Type B pancreatic cell (in vitro differentiated cells): Measurements from ENCODE around the gene MIA. TPM values are rescaled to one million over a fixed set of nuclear protein-coding genes. Genes with fewer than 3 reads are reported as not detected.
A peak's percentile ranks its signal among the peaks of the same experiment; 100 is the strongest.
"Not testable (repeated sequence)": the region's sequence is repeated elsewhere in the genome, so short reads cannot be mapped to it uniquely, and the experiment has no call there.

ENCODE experiments used
- DNase-seq: peaks from one replicate; pipeline ENCODE4 v3.0.0; 2021; ENCODE audit warnings: mixed read lengths; ENCODE audit not compliant: unreplicated experiment; ENCODE audit errors: extremely low spot score
- H3K27ac Mint-ChIP-seq: 2 replicates; pipeline ENCODE4 v1.8.0; 2021; ENCODE audit warnings: mild to moderate bottlenecking, mixed read lengths
- H3K27me3 Mint-ChIP-seq: 2 replicates; pipeline ENCODE4 v1.8.0; 2021; ENCODE audit warnings: mixed read lengths
- H3K36me3 Mint-ChIP-seq: 2 replicates; pipeline ENCODE4 v1.8.0; 2021; ENCODE audit warnings: mixed read lengths
- H3K4me1 Mint-ChIP-seq: one replicate; pipeline ENCODE4 v1.8.0; 2021; ENCODE audit warnings: mixed read lengths; ENCODE audit not compliant: unreplicated experiment
- H3K4me3 Mint-ChIP-seq: 2 replicates; pipeline ENCODE4 v1.8.0; 2021; ENCODE audit warnings: mild to moderate bottlenecking, mixed read lengths
- H3K9me3 Mint-ChIP-seq: 2 replicates; pipeline ENCODE4 v1.8.0; 2021; ENCODE audit warnings: mixed read lengths
- CTCF ChIP-seq: fragments of 200-600 bp; sonication (generic); conservative IDR thresholded peaks from 2 replicates; pipeline ENCODE4 v1.5.0; 2021; ENCODE audit warnings: antibody characterized with exemption, mild to moderate bottlenecking
- total RNA-seq: library from RNA; stranded (reverse); gene quantifications from 2 replicates; pipeline ENCODE4 v1.2.1, GENCODE V29; 2021; ENCODE audit warnings: low replicate concordance

The MIA gene
- total RNA-seq, 1 donor from 2014 or later: 3.2 TPM

GRCh38 chr19:40759352-40759751 is 16.0 kb upstream of the MIA start:
- Mint-ChIP-seq H3K9me3 (no peaks in the 10 kb centered on the region), H3K4me3 (no peak overlapping the region), H3K36me3 (peaks cover 32% of the 10 kb centered on the region), H3K4me1 (peaks cover 12% of the 10 kb centered on the region), H3K27ac (no peak overlapping the region), H3K27me3 (no peaks in the 10 kb centered on the region)
- TF ChIP-seq CTCF: no peak
- DNase-seq: no peak

- Mint-ChIP-seq H3K9me3 (no peaks in the 10 kb centered on the region), H3K4me1 (no peaks in the 10 kb centered on the region), H3K4me3 (no peak overlapping the region), H3K27me3 (no peaks in the 10 kb centered on the region), H3K36me3 (peaks cover 21% of the 10 kb centered on the region), H3K27ac (peak overlapping the region; percentile 22)
- DNase-seq: no peak
- no peak for TF ChIP-seq CTCF
Measured at GRCh38 chr19:40762754-40763470, 12.4 kb upstream of the MIA start.

- H3K27ac Mint-ChIP-seq: no peak overlapping the region
- peaks cover 21% of the 10 kb centered on the region for H3K36me3 Mint-ChIP-seq
Measured at GRCh38 chr19:40763526-40763925, 11.8 kb upstream of the MIA start.

GRCh38 chr19:40763963-40764362 is 11.4 kb upstream of the MIA start:
- Mint-ChIP-seq H3K27ac (no peak overlapping the region), H3K36me3 (peaks cover 25% of the 10 kb centered on the region), H3K4me1 (no peaks in the 10 kb centered on the region), H3K4me3 (no peak overlapping the region), H3K9me3 (no peaks in the 10 kb centered on the region), H3K27me3 (no peaks in the 10 kb centered on the region)
- TF ChIP-seq CTCF: no peak
- DNase-seq: no peak

More at GRCh38 chr19:40763526-40763925, 11.8 kb upstream of the MIA start:
- H3K27me3 Mint-ChIP-seq: no peaks in the 10 kb centered on the region
- no peak for TF ChIP-seq CTCF
- H3K4me1 Mint-ChIP-seq: no peaks in the 10 kb centered on the region
- H3K4me3 Mint-ChIP-seq: no peak overlapping the region
- no peak for DNase-seq
- H3K9me3 Mint-ChIP-seq: no peaks in the 10 kb centered on the region

- H3K36me3 Mint-ChIP-seq: peaks cover 33% of the 10 kb centered on the region
Measured at GRCh38 chr19:40766385-40766784, 8.9 kb upstream of the MIA start.

GRCh38 chr19:40768869-40769268 is 6.5 kb upstream of the MIA start:
- H3K4me3 Mint-ChIP-seq: no peak overlapping the region
- no peaks in the 10 kb centered on the region for H3K27me3 Mint-ChIP-seq
- peaks cover 27% of the 10 kb centered on the region for H3K36me3 Mint-ChIP-seq
- no peaks in the 10 kb centered on the region for H3K4me1 Mint-ChIP-seq
- no peak overlapping the region for H3K27ac Mint-ChIP-seq
- peaks cover 5% of the 10 kb centered on the region for H3K9me3 Mint-ChIP-seq
- no peak for DNase-seq
- no peak for TF ChIP-seq CTCF

More at GRCh38 chr19:40766385-40766784, 8.9 kb upstream of the MIA start:
- not testable (repeated sequence) for DNase-seq, H3K27me3 Mint-ChIP-seq, H3K27ac Mint-ChIP-seq, H3K4me1 Mint-ChIP-seq, H3K9me3 Mint-ChIP-seq, H3K4me3 Mint-ChIP-seq

- H3K27me3 Mint-ChIP-seq, H3K4me3 Mint-ChIP-seq, H3K9me3 Mint-ChIP-seq, H3K4me1 Mint-ChIP-seq, DNase-seq: not testable (repeated sequence)
- Mint-ChIP-seq H3K27ac (peak overlapping the region; percentile 35), H3K36me3 (peaks cover 20% of the 10 kb centered on the region)
Measured at GRCh38 chr19:40771101-40771862, 4.0 kb upstream of the MIA start.
